Vagina (tissue), 2 donors: ENCODE data around the gene GIPC2.

Experiments used
- POLR2A ChIP-seq, 2 donors: fragments of 450-650 bp; IDR thresholded peaks; one replicate each; pipeline ENCODE4 v1.6.1; 2017; ENCODE audit warnings: antibody characterized with exemption in 2 of 2, mild to moderate bottlenecking in 2 of 2, moderate library complexity in 2 of 2
- TF ChIP-seq, protein P1 (sequence below), 3 experiments: fragments of 450-650 bp in 2 of 3; fragments of 200-600 bp in 1 of 3; sonication (generic) in 1 of 3; IDR thresholded peaks; one replicate each; pipeline ENCODE4 v1.5.1; 2017 to 2019; ENCODE audit warnings: antibody characterized with exemption in 3 of 3, mild to moderate bottlenecking in 2 of 3, moderate library complexity in 2 of 3

GRCh38 chr1:78101514-78101913, 55.7 kb downstream of the GIPC2 start:
- TF ChIP-seq POLR2A (IDR thresholded peaks at IDR 0.05), result no peak
- TF ChIP-seq, protein P1, sequence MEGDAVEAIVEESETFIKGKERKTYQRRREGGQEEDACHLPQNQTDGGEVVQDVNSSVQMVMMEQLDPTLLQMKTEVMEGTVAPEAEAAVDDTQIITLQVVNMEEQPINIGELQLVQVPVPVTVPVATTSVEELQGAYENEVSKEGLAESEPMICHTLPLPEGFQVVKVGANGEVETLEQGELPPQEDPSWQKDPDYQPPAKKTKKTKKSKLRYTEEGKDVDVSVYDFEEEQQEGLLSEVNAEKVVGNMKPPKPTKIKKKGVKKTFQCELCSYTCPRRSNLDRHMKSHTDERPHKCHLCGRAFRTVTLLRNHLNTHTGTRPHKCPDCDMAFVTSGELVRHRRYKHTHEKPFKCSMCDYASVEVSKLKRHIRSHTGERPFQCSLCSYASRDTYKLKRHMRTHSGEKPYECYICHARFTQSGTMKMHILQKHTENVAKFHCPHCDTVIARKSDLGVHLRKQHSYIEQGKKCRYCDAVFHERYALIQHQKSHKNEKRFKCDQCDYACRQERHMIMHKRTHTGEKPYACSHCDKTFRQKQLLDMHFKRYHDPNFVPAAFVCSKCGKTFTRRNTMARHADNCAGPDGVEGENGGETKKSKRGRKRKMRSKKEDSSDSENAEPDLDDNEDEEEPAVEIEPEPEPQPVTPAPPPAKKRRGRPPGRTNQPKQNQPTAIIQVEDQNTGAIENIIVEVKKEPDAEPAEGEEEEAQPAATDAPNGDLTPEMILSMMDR (IDR thresholded peaks at IDR 0.05), result no peak
